Fibroblast of skin of left biceps (primary cell): Measurements from ENCODE around the gene TBX3.

ENCODE experiments used
- DNase-seq, 2 experiments: peaks; one replicate each; pipeline ENCODE4 v3.0.0-alpha.2; 2013; ENCODE audit warnings: low read depth in 2 of 2

Gene TBX3

DNA sequence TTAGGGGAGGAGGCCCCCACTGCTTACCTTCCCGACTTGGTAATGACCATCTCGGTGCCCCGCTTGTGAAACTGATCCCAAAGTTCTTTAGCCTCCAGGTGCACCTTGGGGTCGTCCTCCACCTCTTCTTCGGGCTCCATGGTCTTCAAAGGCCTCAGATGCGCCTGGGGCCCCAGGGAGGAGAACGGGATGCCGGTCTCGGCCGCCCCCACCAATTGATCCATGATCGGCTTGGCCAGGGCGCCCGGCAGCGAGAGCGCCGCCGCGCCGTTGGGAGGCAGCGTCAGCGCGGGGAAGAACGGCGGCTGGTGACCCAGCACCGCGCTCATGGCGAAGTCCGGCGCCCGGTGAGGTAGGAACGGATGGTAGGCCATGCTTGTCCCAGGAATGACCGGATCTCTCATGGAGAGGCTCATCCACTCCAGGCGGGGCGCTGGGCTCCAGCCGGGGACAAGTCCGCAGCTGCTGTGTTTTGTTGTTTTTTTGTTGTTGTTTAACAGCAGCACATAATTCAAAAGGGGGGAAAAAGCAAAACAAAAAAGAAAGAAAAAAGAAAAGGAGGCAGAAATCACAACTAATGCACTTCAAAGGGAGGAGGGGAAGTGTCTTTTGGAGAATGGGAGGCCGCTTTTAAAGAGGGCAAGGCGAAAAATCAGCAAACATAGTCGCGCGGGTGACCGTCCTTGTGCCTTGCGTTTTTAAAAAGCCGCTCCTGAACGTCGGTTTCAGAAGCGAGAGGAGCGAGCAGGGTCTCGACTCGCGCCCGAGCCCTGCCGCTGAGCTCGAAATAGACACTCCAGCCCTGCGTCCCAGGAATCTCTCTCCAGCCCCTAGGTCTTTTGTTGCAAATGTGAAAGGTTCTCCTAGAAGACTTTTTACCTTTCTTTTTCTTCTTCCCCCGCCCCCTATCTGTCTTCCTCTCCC lies 928 bp downstream of the TBX3 start:
- no peak for DNase-seq

GRCh38 chr12:114682106-114682784 lies 1.7 kb downstream of the TBX3 start:
- DNase-seq: no peak

DNA sequence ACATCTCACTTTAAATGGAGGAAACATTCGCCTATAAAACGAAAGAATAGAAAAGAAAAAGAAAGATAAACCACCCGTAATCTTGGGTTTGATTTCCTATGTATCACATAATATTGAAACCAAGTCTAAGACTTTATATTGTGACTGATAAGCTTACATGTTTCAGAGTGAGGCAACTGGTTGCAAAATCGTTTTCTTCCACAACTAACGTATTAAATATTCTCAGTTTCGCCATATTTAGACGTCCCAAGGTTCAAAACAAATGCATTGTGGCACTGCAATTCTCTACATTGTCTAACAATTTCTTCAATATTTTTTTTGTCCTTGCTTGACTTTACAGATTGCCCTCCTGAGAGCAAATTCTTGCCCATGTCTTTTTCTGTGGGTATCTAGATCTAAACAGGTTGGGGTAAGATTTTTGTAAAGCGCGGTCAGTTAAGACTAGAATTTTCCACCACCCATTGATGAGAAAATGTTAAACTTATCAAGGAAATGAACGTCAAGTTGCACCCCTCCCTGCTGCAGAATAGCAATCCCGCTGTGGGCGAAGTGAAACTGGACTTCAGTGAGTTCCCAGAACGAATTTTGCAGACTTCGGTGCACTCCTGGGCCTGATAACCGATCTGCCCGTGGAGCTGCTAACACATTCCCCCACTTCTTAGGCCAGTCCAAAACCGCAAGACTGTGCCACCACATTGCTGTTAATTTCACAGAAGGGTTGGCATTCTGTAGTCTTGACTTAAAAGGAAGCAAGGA lies 2.7 kb downstream of the TBX3 start:
- DNase-seq: no peak

DNA sequence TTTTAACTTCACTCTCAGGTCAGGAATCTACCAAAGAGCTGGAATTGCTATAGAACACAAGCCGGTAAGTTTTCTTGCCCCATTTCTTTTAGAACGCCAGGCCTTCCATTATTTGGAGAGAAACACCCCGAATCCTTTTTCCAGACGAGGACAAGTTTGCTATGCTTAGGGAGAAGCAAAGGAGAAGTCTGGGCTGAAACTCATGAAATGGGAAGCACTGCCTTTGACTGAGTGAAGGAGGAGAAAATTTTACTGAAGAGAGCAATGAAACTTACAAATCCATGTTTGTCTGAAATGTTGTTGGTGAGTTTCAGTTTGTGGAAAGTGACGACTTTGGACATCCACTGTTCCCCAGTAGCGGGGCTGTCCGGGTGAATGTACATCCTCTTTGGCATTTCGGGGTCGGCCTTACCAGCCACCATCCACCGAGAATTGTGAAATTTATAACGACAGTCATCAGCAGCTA lies 3.3 kb downstream of the TBX3 start:
- DNase-seq: no peak

DNA sequence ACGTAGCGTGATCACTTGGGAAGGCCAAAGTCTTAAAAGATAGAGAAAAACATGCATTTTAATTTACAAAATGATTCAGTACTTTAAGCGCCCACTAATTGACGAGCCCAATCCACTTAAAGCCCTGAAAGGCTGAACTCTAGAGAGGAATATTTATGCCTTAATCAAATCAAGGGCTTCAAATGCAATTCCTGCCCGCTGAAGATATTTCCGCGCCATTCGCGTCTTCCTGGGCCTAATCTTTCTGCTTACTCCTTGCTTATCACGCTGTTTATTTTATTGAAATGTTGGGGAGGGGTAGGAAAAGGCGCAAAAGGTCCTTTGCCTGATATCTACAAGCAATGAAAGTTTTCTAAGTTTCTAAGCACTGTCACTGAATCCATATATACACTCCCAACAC lies 4.0 kb downstream of the TBX3 start:
- no peak for DNase-seq

DNA sequence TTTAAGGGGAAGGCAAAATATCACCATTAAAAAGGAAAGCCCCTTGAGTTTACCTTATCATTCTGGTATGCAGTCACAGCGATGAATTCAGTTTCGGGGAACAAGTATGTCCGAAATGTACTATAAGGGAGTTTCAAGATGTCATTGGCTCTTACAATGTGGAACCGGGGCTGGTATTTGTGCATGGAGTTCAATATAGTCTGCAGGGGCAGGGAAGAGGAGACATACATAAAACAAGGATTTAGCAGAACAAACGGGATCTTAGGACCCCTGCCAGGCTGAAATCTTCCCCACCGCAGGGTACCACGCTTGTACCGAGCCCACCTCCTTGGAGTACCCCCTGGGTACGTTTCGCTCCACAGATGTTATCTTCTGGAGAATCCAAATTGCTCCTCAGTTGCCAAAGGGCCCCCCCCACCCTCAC lies 4.5 kb downstream of the TBX3 start:
- no peak for DNase-seq

GRCh38 chr12:114678718-114679117 lies 5.3 kb downstream of the TBX3 start:
- DNase-seq: no peak

DNA sequence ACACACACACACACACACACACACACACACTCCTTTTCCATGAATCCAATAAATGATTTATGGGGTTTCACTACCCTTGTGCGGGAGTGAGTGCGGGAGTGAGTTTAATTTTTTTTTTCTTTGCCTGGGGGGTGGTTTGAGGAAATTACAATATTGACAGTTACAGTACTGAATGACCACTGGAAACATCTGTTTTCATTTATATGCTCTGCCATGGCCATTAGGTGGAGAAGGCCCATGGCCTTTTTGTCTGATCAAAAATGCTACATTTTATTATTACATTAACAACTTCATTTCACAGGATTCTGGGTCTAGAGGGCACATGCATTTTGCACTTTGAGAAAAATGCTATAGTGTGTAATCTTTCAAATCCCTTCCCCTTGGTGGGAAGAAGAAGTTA lies 5.9 kb downstream of the TBX3 start:
- no peak for DNase-seq

GRCh38 chr12:114676142-114676741 lies 7.7 kb downstream of the TBX3 start:
- no peak for DNase-seq

DNA sequence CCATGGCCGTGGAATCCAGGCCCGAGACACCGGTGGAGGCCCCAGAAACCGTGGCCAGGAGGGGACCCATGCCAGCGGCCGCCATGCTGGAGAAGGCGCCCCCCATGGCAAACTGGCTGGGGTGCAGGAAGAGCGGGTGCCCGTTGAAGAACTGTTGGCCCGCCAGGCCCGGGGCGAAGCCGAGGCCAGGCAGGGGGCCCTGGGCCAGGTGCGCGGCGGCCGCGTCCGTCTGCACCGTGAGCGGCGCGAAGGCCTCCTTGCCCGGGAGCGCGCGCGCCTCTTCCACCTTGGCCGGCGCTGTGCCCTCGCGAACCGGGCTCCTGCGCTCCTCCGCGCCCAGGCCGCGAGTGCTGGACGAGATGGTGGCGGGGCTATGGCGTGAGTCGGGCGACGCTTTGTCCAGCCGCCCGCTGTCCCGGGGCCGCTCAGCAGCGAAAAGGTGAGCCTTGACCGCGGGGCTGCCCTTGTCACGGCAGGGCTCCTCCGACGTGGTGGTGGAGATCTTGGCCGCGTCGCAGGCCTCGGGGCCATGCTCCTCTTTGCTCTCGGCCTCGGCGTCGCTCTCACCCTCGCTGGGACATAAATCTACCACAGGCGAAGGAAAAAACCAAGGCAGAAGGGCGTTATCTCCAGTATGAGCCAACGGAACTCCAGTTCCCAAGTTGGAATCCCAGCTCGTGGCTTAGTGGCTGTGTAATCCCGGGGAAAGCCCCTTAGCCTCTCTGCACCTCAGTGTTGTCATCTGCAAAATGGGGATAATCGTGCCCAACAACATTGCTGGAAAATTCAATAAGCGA lies 9.5 kb downstream of the TBX3 start:
- DNase-seq: no peak

DNA sequence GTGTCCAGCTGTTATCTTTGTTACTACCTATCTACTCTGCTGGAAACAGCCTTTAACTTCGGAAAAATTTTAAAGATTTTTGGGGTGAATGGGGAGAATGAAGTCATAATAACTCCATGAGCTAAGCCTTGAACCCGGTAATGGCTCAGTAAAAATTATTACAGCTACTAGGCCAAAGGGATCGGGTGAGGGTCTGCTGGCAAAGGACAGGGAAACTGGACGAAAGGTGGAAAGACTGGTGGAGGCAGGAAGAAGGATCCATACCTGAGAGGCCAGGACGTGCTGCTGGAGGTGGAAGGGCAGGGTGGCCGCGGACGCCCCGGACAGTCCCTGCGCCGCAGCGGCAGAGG lies 10.1 kb downstream of the TBX3 start:
- DNase-seq: no peak

DNA sequence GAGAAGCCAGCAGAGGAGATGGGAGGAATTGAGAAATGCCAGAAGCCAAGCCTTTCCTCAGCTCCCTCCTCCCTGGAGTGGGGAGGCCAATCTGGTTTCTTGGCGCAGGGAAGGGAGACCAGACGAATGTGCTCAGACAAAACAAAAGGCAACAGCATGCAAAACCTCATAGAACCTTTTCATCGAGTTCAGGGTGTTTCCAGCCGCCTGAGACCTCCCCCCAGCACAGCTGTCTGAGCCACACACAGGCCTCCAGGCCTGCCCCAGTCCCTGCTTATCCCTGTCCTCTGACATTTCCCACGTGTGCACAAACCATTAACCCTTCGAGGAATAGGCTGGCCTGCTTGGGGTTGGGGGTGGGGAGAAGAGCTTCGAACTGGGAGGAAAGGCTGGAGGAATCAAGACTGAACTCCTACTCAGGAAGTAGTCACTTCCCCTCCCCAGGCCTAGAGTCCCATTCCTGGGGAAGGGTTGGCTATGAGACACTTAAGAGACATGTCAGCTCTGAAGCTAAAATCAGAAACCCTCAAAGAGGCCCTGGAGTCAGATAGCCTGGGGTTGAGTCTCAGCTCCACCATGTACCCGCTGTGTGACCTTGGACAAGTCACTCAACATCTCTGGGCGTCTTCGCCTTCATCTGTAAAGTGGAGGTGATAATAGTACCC lies 10.7 kb downstream of the TBX3 start:
- DNase-seq: peak in 1 of 2 experiments; percentile 52

- DNase-seq: no peak
Measured at GRCh38 chr12:114672817-114673168, 11.2 kb downstream of the TBX3 start.

- no peak for DNase-seq
Measured at GRCh38 chr12:114671443-114672411, 12.2 kb downstream of the TBX3 start.

DNA sequence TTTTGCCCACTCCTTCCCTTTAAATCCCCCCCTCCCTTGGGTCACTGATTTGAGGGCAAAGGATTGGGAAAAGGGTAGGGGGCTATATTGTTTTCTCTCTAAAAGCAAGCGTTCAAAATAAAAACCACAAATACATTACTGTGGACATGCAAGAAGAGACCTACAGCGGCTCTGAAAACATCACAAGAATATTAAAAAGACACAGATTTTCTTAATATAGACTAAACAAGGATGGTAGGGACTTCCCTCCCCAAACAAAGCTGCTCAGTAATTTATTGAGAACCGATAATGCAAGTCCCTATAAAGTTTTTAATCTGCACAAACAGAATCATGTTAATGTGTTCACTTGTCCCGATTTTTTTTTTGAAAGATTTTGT lies 12.9 kb downstream of the TBX3 start:
- no peak for DNase-seq

DNA sequence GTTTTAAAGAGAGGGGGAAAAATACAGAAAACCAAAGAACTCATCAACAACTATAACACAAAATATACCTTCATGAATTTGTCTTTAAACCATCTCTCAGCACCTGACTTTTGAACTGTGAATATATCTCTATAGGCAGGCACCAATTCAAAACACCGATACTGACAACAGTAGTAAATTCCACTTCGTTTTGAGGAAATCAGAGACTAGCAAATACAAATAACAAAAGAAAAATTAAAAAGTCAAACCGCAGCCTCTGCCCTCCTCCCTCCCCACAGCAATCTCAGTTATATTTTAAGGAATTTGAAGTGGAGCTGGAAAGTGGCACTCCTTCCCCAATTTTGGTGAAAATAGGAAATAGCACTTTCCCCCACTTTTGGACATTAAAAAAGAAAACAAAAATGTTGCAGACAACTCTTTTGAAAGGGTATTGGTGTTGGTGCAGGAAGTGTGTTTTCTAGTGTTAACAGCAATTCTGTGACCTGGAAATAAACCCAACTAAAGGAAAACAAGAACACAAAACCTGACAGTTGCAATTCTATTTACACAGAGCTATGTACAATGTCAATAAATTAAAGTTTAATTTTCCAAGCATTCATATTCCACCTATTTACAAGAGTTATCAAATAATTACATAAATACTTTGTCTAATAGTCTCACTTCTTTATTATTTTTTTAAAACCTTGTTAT lies 13.5 kb downstream of the TBX3 start:
- DNase-seq: no peak

- no peak for DNase-seq
Measured at GRCh38 chr12:114669401-114670290, 14.3 kb downstream of the TBX3 start.

GRCh38 chr12:114668886-114669288 lies 15.1 kb downstream of the TBX3 start:
- DNase-seq: no peak
